CD4-positive, alpha-beta T cell (primary cell): ENCODE data around the gene GNRH2. TPM values are rescaled to one million over a fixed set of nuclear protein-coding genes. Genes with fewer than 3 reads are reported as not detected.
A peak's percentile ranks its signal among the peaks of the same experiment; 100 is the strongest.

Experiments used
- ATAC-seq: fragments of 200-7000 bp; cut with Tn5 transposase; one replicate; pipeline ENCODE4 v1.10.0; 2022; ENCODE audit warnings: mild to moderate bottlenecking; ENCODE audit not compliant: poor library complexity
- CTCF ChIA-PET: fragments of 350-600 bp; sonication (Branson Sonifier 250); formaldehyde crosslinking; loops from one replicate; lab custom pipeline; 2021; ENCODE audit warnings: antibody characterized with exemption, inconsistent platforms; lab: Charles Lee
- POLR2A ChIA-PET: fragments of 350-600 bp; sonication (Branson Sonifier 250); formaldehyde crosslinking; loops from one replicate; lab custom pipeline; 2021; ENCODE audit warnings: antibody characterized with exemption, inconsistent platforms; lab: Charles Lee
- DNase-seq, 14 experiments: peaks; one replicate each; pipeline ENCODE4 v3.0.0-alpha.2; 2013 to 2020; ENCODE audit warnings: mixed read lengths in 2 of 14
- H3K27ac ChIP-seq, 2 donors: one replicate each; pipeline versions ENCODE4 v1.5.1 to v1.7.0; 2013; ENCODE audit warnings: low read length in 2 of 2, low read depth in 1 of 2, mild to moderate bottlenecking in 1 of 2
- H3K27me3 ChIP-seq, 2 experiments: 1 replicate in 1 of 2; 2 replicates in 1 of 2; pipeline versions ENCODE4 v1.6.1 to v1.7.0; 2013; ENCODE audit warnings: low read length in 2 of 2, control low read depth in 1 of 2, mild to moderate bottlenecking in 1 of 2, moderate library complexity in 1 of 2; ENCODE audit not compliant: insufficient read depth in 2 of 2, control insufficient read depth in 1 of 2
- H3K36me3 ChIP-seq: one replicate; pipeline ENCODE4 v1.6.1; 2013; ENCODE audit warnings: low read length, control low read depth; ENCODE audit not compliant: insufficient read depth
- H3K4me1 ChIP-seq: one replicate; pipeline ENCODE4 v1.6.1; 2013; ENCODE audit warnings: low read length, control low read depth; ENCODE audit not compliant: insufficient read depth
- H3K4me3 ChIP-seq: one replicate; pipeline ENCODE4 v1.5.1; 2013; ENCODE audit warnings: mild to moderate bottlenecking, low read length, moderate library complexity
- H3K9me3 ChIP-seq, 2 experiments: 1 replicate in 1 of 2; 2 replicates in 1 of 2; pipeline versions ENCODE4 v1.6.1 to v1.7.0; 2013; ENCODE audit warnings: low read length in 2 of 2, mild to moderate bottlenecking in 2 of 2, control low read depth in 1 of 2, moderate library complexity in 1 of 2; ENCODE audit not compliant: control insufficient read depth in 1 of 2, insufficient read depth in 1 of 2
- H3K27ac Mint-ChIP-seq: one replicate; pipeline ENCODE4 v1.8.0; 2020; ENCODE audit warnings: mixed read lengths
- H3K27me3 Mint-ChIP-seq: one replicate; pipeline ENCODE4 v1.8.0; 2021; ENCODE audit warnings: mixed read lengths
- H3K36me3 Mint-ChIP-seq: one replicate; pipeline ENCODE4 v1.8.0; 2021; ENCODE audit warnings: low read depth, mixed read lengths
- H3K4me1 Mint-ChIP-seq: one replicate; pipeline ENCODE4 v1.8.0; 2021; ENCODE audit warnings: low read depth, mixed read lengths
- H3K4me3 Mint-ChIP-seq: one replicate; pipeline ENCODE4 v1.8.0; 2020; ENCODE audit warnings: mild to moderate bottlenecking, mixed read lengths
- H3K9me3 Mint-ChIP-seq: one replicate; pipeline ENCODE4 v1.8.0; 2020; ENCODE audit warnings: mixed read lengths
- CTCF ChIP-seq: fragments of 200-600 bp; IDR thresholded peaks from one replicate; pipeline ENCODE4 v1.8.0; 2022; ENCODE audit warnings: antibody characterized with exemption, mild to moderate bottlenecking
- intact Hi-C, 2 experiments: fragments of 100-400 bp; cut with DNase I in 1 of 2; cut with micrococcal nuclease in 1 of 2; formaldehyde crosslinking; loops; one replicate each; pipeline versions ENCODE4 v1.15.1 to v1.9.0; 2023 to 2025; cut with DNase I, micrococcal nuclease
- total RNA-seq, 174 experiments: library from RNA in 2 of 174; stranded (reverse) in 2 of 174; gene quantifications; one replicate each; pipeline ENCODE4 v1.2.3 and lab custom pipeline; 2021 to 2026

Gene GNRH2
- total RNA-seq, 2 experiments from 2014 or later = not detected

- H3K9me3 ChIP-seq = no peaks in the 10 kb centered on the region
- DNase-seq (peak in 4 of 14 experiments; percentile 7 to 65 (median 56)), ATAC-seq (peak; percentile 89)
- Mint-ChIP-seq H3K36me3 (peaks cover 54% of the 10 kb centered on the region), H3K27me3 (no peaks in the 10 kb centered on the region), H3K4me1 (no peaks in the 10 kb centered on the region), H3K9me3 (no peaks in the 10 kb centered on the region), H3K4me3 (no peak overlapping the region), H3K27ac (no peak overlapping the region)
- POLR2A ChIA-PET = interaction anchor here (1.2 kb wide), 1 partner anchor 160 kb away, joined by 3 read pairs; the partner anchor contains the start of gene VPS16
- CTCF ChIA-PET = interaction anchor here (1.2 kb wide), 2 partner anchors 13 to 128 kb away, joined by 3 read pairs; partner anchors contain the start of gene PTPRA
- TF ChIP-seq CTCF = peak; percentile 60
- H3K4me1 ChIP-seq = no peaks in the 10 kb centered on the region
- intact Hi-C loops = loop anchor here (1.0 to 5.0 kb wide), 6 partner anchors 129 to 477 kb away; partner anchors contain the start of gene PTPRA (in 1 of the 2)
- H3K36me3 ChIP-seq = peaks cover 26% of the 10 kb centered on the region
- H3K4me3 ChIP-seq = no peak overlapping the region
- H3K27ac ChIP-seq = no peak overlapping the region
- H3K27me3 ChIP-seq = no peaks in the 10 kb centered on the region
Measured at GRCh38 chr20:3000852-3001523, 42.4 kb upstream of the GNRH2 start.

- H3K36me3 ChIP-seq = peaks cover 44% of the 10 kb centered on the region
- CTCF ChIA-PET = no interaction called here
- H3K4me3 ChIP-seq = no peak overlapping the region
- Mint-ChIP-seq H3K27me3 (no peaks in the 10 kb centered on the region), H3K36me3 (peaks cover 54% of the 10 kb centered on the region), H3K4me3 (no peak overlapping the region), H3K4me1 (no peaks in the 10 kb centered on the region), H3K27ac (no peak overlapping the region), H3K9me3 (no peaks in the 10 kb centered on the region)
- DNase-seq (no peak), ATAC-seq (no peak)
- no peaks in the 10 kb centered on the region for H3K4me1 ChIP-seq
- no peaks in the 10 kb centered on the region for H3K9me3 ChIP-seq
- no peaks in the 10 kb centered on the region for H3K27me3 ChIP-seq
- intact Hi-C loops = loop anchor here (5.0 kb wide), 2 partner anchors 131 to 251 kb away; partner anchors contain the start of gene PTPRA (in 1 of the 2)
- POLR2A ChIA-PET = no interaction called here
- no peak overlapping the region for H3K27ac ChIP-seq
- TF ChIP-seq CTCF = no peak
Measured at GRCh38 chr20:3003416-3003815, 40.0 kb upstream of the GNRH2 start.

DNA sequence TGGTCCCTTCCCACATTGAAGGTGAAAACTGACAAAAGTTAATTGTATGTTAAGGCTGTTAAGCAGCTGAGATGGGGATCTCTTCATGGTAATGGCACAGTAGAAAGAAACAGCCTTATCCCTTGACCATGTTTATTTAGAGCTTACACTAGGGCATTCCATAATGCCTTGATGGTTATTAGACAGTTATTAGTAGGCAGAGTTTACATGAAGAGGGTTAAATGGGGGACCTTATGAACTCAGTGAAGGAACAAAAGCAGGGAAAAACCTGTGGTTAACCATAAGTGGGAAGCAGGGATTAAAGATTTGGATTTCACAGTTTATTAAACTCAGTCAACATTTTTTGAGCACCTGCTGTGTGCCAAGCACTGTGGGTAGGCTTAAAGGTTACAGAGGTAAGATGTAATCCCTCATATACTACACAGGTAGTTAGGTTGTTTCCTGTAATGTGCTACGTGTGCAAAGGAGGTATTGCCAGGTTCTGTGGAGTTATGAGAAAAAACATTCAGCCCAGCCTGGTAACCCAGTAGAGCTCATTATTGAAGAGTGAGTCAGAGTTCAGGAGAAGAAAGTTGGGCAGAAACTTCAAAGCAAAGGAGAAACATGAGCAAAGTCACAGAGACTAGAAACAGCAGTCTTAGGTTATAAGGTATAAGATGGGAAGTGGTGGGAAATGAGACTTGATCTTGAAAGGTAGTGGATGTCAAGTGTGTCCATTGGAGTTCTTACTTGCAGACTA is 32.3 kb upstream of the GNRH2 start:
- H3K27ac ChIP-seq = no peak overlapping the region
- no peaks in the 10 kb centered on the region for H3K27me3 ChIP-seq
- Mint-ChIP-seq H3K9me3 (no peaks in the 10 kb centered on the region), H3K4me1 (peaks cover 8% of the 10 kb centered on the region), H3K4me3 (no peak overlapping the region), H3K27me3 (no peaks in the 10 kb centered on the region), H3K27ac (no peak overlapping the region), H3K36me3 (peaks cover 72% of the 10 kb centered on the region)
- no peak for ATAC-seq
- peaks cover 44% of the 10 kb centered on the region for H3K36me3 ChIP-seq
- CTCF ChIA-PET = no interaction called here
- no peak for TF ChIP-seq CTCF
- no peak for DNase-seq
- no peak overlapping the region for H3K4me3 ChIP-seq
- H3K4me1 ChIP-seq = no peaks in the 10 kb centered on the region
- POLR2A ChIA-PET = no interaction called here
- no peaks in the 10 kb centered on the region for H3K9me3 ChIP-seq
- intact Hi-C loops = no loop called here
